HG02610 (cell line): ENCODE measurements around the gene PRCD.

Experiments used
- ATAC-seq: cut with Tn5 transposase; IDR thresholded peaks from one replicate; pipeline ENCODE4 v1.9.1; 2021; ENCODE audit warnings: mild to moderate bottlenecking, moderate library complexity; ENCODE audit not compliant: unreplicated experiment

Gene PRCD

DNA sequence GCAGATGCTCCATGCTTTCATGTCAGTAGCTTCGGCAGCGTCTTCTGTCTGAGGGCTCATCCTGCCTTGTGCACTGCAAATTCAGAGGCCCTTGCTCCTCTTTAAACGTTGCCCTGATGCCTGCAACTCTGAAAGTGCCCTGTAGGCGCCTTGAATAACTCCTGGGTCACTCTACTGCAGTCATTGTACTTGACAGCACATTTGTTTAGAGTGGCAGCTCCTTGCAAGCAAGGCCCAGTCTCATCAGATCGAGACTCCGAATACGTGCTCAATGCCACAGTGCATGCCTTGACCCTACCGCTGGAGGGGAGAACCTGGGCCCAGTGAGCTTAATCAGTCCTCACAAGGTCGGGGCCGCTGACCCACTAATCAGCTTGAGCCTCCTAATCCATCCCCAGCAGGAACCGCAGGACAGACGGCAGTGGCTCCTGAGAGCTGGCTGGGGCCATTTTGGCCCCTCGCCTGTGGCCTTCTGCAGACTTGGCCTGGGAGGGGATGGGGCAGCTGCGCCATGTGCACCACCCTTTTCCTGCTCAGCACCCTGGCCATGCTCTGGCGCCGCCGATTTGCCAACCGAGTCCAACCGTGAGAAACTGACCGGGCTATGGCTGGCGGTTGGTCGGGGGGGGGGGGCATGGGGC lies at the start of gene PRCD:
TSS of gene PRCD (plus strand) at position 414 of the 641 bp plus-strand sequence. CDS start at position 512, 98 bp downstream.
- ATAC-seq = no peak

DNA sequence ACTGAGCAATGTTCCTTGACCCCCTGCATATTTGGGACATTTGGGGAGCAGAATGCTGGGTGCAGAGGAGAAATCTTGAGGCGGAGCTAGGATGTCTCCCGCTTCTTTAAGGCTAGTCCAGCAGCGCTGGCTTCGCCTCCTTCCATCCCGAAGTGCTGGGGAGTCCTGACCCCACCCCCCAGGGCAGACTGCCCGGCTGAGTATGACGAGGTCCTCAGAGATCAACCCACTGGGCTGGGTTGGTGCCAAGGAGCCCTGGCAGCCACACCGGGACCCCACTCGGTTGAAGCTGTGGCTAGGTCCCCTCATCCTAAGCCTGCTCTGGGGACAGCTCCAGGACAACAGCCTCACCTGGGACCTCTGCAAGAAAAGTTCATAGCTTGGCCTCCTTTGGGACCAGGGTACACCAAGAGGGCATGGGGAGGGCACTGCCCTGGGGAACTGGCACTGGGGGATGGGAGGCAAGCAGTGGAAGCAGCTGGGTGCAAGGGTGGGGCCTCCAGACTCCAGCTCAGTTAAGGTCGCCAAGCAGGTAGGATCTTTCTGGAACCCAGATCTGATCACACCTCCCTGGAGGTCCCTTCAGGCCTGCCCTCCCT lies 49.6 kb upstream of the PRCD start:
- no peak for ATAC-seq

DNA sequence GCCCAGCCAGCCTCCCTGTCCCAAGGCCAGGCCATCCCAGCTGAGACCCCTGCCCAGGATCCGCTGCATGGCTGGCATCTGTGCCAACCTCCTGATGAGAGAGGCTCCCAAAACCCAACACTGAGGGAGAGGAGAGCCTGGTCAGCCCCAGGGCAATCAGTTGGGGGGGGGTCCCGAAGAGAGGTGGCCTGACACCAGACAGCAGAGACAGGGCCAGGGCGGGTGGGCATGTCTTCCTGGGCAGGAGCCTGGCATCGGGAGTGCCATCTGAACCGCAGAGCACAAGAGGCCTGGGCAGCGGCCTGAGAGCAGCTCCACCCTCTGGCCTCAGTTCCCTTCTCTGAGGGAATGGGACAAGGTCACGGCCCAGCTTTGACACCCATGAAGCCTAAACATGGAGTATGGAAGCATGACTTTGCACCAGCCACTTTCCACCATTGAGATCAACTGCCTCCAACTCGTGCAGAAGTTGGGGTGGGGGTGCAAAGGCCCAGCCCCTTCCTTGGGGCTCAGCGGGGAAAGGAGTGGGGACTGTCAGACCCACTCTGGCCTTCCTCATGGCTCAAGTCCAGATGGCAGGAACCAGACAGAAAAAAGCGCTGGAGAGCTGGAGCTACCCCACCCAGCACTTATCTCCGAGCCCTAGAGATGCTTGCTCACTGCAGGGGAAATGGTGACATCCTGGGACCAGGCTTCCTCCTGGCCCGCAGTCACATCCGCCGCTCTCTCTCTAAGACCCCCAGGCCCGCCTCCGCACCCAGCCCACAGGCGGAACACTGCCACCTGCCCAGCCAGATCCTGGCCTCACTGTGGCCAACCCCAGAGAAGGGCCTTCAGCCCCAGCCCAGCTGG lies 48.3 kb upstream of the PRCD start:
- peak; percentile 7 for ATAC-seq

- ATAC-seq = peak; percentile 36
Measured at GRCh38 chr17:76492123-76492988, 47.5 kb upstream of the PRCD start.

DNA sequence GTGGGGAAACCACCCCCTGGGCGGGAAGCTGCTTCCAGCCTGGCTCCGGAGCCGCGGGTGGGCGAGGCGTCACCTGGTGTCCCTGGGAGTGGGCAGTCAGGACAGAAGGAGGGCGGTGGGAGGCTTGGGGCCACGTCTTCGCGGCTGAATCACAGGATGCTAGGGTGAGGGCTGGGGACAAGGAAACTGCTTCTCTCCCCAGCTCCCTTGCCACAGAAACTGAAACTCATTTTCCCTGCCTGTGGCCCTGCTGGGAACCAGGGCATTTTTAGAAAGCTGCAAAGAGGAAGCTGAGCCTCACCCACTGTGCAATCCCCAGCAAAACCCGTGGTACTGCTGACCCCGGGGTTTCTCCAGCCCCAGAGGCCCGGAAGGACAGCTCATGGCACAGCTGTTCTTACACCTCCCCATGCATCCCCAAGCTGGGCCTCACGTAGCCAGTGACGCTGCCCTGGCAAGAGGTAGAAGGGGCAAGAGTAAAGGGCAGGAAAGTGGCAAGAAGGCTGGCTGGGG lies 46.8 kb upstream of the PRCD start:
- ATAC-seq = peak; percentile 50

DNA sequence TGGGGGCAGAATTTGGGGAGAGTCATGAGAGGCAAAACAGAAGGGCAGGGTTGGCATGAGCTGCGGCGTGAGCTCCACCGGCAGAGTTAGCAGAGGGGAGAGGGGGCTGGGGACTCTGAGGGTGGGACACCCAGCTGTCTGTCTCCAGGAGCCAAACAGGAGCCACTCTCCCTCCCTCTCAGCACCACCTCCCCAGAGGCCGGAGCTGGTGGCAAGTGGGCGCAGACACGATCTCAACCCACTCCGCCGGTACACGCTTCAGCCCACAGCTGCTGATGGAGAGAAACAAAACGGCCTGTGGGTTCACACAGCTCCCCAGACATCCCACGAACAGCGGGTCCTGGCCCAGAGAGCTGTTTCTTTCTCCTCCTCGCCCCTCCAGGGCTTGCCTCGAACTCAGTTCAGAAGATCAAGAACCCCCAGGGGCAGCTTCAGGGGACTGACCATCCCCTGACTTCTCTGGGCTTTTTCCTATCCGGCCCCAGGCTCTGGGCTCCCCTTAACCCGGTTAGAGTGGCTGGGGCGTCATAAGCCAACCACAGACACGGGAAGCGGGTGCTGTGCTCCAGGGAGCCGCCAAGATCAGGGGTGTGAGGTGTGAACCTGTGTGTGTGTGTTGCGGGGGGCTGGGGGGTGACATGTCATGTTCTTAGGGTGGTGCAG lies 46.2 kb upstream of the PRCD start:
- no peak for ATAC-seq

- ATAC-seq = no peak
Measured at GRCh38 chr17:76495663-76496400, 44.0 kb upstream of the PRCD start.

DNA sequence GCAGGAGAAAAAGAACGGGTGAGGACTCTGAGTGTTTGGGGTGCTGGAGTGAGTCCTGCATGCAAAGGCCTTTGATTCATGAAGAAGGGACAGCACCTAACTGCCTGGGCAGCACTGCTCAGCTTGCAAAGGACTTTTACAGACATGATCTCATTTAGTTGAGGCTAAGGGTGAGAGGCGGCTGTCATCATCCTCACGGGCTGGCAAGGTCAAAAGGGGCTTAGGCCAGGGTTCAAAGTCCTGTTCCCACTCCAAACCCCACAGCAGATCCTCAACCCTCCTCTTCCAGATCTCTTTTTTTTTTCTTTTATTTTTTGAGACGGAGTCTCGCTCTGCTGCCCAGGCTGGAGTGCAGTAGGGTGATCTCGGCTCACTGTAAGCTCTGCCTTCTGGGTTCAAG lies 43.4 kb upstream of the PRCD start:
- no peak for ATAC-seq

GRCh38 chr17:76497699-76497978 lies 42.2 kb upstream of the PRCD start:
- no peak for ATAC-seq

- no peak for ATAC-seq
Measured at GRCh38 chr17:76497979-76498875, 41.6 kb upstream of the PRCD start.

GRCh38 chr17:76498876-76499251 lies 41.0 kb upstream of the PRCD start:
- no peak for ATAC-seq

GRCh38 chr17:76499267-76499667 lies 40.6 kb upstream of the PRCD start:
- ATAC-seq = no peak

GRCh38 chr17:76500074-76500746 lies 39.6 kb upstream of the PRCD start:
- ATAC-seq = no peak

GRCh38 chr17:76500747-76501017 lies 39.2 kb upstream of the PRCD start:
- ATAC-seq = no peak

DNA sequence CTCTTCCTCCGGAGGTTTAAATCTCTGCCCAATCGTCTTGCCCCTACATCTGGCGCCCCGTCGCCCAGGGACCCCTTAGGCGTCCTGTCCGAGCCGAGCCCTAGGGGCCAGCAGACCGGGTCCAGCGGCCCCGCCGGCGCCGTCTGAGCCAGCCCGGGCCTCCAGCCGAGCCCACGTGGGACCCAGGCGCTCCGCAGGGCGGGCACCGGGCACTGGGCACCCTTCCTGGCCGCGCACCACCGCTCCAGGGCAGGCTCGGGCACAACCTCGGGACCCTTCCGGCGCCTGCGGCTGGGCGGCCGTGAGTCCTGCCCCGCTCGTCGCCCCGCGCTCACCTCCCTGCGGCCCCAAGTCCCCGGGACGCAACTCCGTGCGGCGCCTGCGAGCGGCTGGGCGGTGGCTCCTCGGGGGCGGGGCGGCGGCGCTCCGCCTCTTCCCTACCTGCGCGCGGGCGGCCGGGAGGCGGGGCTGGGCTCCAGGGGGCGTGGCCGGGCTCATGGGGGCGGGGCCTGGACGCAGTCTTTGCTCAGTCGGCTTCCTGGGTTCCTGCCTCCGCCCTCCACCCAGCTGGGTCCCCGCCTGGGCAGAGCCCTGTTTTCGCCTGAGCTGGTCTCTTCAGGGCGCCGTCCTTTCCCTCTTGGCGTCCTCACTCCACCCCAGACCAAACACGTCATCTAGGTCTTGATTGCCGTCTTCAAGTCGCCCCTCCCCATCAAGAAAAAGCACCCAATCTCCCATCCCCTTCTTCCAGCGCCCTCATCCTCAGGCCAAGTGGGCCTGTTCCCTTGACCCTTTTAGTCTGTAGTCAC lies 38.6 kb upstream of the PRCD start, which contains the start of gene RHBDF2:
TSS of gene RHBDF2 (minus strand) at position 406 of the 809 bp plus-strand sequence. CDS start 19,899 bp downstream, outside the sequence.
- ATAC-seq = peak; percentile 65

GRCh38 chr17:76501827-76502307 lies 38.0 kb upstream of the PRCD start:
- ATAC-seq = no peak
